HFFc6 (cell line): ENCODE data around the gene OR13C5. TPM values are rescaled to one million over a fixed set of nuclear protein-coding genes. Genes with fewer than 3 reads are reported as not detected.
"Not testable (repeated sequence)": the region's sequence is repeated elsewhere in the genome, so short reads cannot be mapped to it uniquely, and the experiment has no call there.

ENCODE experiments used
- DNase-seq: peaks from one replicate; pipeline ENCODE4 v3.0.0-alpha.2; 2018
- H3K27ac Mint-ChIP-seq: 2 replicates; pipeline ENCODE4 v1.8.0; 2020; ENCODE audit warnings: mild to moderate bottlenecking, mixed read lengths
- H3K27me3 Mint-ChIP-seq: 2 replicates; pipeline ENCODE4 v1.8.0; 2021; ENCODE audit warnings: mild to moderate bottlenecking, moderate library complexity, mixed read lengths; ENCODE audit not compliant: insufficient read depth
- H3K36me3 Mint-ChIP-seq: 2 replicates; pipeline ENCODE4 v1.8.0; 2021; ENCODE audit warnings: low read depth, mixed read lengths
- H3K4me1 Mint-ChIP-seq: 2 replicates; pipeline ENCODE4 v1.8.0; 2020; ENCODE audit warnings: low read depth, mixed read lengths
- H3K4me3 Mint-ChIP-seq: 2 replicates; pipeline ENCODE4 v1.8.0; 2020; ENCODE audit warnings: mild to moderate bottlenecking, moderate library complexity, mixed read lengths
- H3K9me3 Mint-ChIP-seq: 2 replicates; pipeline ENCODE4 v1.8.0; 2020; ENCODE audit warnings: mild to moderate bottlenecking, mixed read lengths
- total RNA-seq, 6 experiments: library from RNA; stranded (reverse); fragmentation: NEBNext Ultra II Directional; extraction: Animal tissue kit (Norgen Biotek cat#: 25700); gene quantifications; 2 replicates in 1 of 6; 3 replicates in 5 of 6; pipeline ENCODE4 v1.2.3, GENCODE V29; 2021
- TF ChIP-seq, protein P1 (sequence below): fragments of 200-600 bp; sonication (generic); IDR thresholded peaks from 2 replicates; pipeline ENCODE4 v1.5.0; 2021; ENCODE audit warnings: antibody characterized with exemption, mild to moderate bottlenecking

Gene OR13C5
- total RNA-seq, 6 experiments from 2014 or later: not detected

DNA sequence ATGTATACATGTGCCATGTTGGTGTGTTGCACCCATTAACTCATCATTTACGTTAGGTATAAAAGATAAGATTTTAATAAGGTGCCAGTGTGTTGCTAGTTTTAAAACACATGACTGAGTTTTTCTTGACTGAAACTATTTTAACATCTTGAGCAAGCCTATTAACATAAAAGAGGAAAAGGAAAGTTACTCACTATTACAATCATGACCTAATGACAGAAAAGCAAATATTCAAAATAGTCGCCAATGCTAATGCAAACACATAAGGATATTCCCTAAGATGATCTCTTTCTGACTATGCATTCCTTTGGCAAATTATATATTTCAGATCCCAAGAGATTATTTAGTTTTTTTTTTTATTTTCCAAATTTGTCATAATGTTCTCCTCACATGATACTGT is 12.0 kb upstream of the OR13C5 start:
- TF ChIP-seq, protein P1, sequence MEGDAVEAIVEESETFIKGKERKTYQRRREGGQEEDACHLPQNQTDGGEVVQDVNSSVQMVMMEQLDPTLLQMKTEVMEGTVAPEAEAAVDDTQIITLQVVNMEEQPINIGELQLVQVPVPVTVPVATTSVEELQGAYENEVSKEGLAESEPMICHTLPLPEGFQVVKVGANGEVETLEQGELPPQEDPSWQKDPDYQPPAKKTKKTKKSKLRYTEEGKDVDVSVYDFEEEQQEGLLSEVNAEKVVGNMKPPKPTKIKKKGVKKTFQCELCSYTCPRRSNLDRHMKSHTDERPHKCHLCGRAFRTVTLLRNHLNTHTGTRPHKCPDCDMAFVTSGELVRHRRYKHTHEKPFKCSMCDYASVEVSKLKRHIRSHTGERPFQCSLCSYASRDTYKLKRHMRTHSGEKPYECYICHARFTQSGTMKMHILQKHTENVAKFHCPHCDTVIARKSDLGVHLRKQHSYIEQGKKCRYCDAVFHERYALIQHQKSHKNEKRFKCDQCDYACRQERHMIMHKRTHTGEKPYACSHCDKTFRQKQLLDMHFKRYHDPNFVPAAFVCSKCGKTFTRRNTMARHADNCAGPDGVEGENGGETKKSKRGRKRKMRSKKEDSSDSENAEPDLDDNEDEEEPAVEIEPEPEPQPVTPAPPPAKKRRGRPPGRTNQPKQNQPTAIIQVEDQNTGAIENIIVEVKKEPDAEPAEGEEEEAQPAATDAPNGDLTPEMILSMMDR: no peak
- H3K4me1 Mint-ChIP-seq: no peaks in the 10 kb centered on the region
- H3K27me3 Mint-ChIP-seq: no peaks in the 10 kb centered on the region
- no peak overlapping the region for H3K4me3 Mint-ChIP-seq
- no peak for DNase-seq
- no peaks in the 10 kb centered on the region; the same call in 1 of the 2 replicates for H3K36me3 Mint-ChIP-seq
- no peak overlapping the region for H3K27ac Mint-ChIP-seq
- peaks cover 8% of the 10 kb centered on the region for H3K9me3 Mint-ChIP-seq

DNA sequence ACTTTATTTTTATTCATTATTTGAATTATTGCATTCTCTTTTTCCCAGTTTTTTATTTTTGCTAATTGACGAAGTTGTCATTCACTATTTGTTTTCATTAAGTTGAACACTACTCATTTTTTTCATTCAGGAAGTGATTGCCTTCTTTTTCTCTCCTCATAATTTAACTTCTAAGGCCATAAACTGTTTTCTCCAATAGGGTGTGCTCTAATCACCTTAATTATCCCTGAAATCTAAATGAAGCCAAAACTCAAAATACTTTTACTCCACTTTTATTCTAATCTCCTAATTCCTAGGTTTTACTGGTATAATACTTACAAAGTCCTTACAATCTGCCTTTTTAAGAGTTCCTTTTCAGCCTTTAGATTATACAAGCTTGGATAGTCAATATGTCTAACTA is 9.1 kb upstream of the OR13C5 start:
- H3K4me1 Mint-ChIP-seq: no peaks in the 10 kb centered on the region
- TF ChIP-seq, protein P1: peak; percentile 16; the same call in 1 of the 2 replicates
- H3K27ac Mint-ChIP-seq: no peak overlapping the region
- no peaks in the 10 kb centered on the region for H3K27me3 Mint-ChIP-seq
- H3K4me3 Mint-ChIP-seq: no peak overlapping the region
- H3K9me3 Mint-ChIP-seq: peaks cover 11% of the 10 kb centered on the region
- DNase-seq: no peak
- no peaks in the 10 kb centered on the region; the same call in 1 of the 2 replicates for H3K36me3 Mint-ChIP-seq

DNA sequence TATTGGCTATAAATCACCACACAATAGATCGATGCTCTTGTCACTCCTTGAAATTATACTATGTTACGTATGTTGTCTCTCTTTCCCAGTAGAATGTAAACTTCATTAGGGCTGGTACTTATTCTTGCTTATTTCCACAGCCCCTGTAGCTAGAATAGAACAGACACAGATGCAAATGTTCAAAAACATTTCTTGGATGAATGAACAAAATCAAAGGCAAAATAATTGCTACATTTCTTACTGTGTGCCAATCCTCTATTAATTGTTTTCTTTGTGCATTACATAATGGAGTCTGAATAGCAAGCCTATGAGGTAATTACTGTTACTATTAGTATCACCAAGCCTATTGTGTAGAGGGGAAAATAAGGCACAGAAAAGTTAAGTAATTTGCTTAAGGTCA is 6.9 kb upstream of the OR13C5 start:
- Mint-ChIP-seq H3K27ac (no peak overlapping the region), H3K27me3 (no peaks in the 10 kb centered on the region), H3K4me3 (no peak overlapping the region), H3K36me3 (no peaks in the 10 kb centered on the region), H3K9me3 (peaks cover 15% of the 10 kb centered on the region; the same call in 1 of the 2 replicates), H3K4me1 (no peaks in the 10 kb centered on the region)
- no peak for DNase-seq
- TF ChIP-seq, protein P1: no peak

DNA sequence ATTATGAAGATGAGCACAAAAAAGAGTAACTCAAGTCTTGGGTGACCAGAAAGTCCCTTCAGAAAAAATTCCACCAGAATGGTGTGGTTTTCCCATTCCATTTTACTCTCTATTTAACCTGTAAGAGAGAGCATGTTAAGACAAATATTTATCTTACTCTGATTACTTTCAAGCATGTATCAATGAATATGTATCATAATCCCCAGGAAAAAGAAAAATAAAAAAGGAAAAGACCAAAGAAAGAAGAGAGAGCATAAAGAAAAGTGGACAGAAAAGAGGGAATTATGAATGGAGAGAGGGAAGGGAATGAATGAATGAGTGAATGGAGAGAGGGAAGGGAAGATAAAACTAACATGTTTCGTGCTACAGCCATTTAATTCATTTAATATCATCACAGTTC is 6.3 kb upstream of the OR13C5 start, which contains the start of gene OR13C2:
TSS of gene OR13C2 (minus strand) at position 101 of the 400 bp plus-strand sequence. CDS start at position 101, 0 bp downstream.
- not testable (repeated sequence) for H3K27ac Mint-ChIP-seq, H3K4me1 Mint-ChIP-seq, H3K4me3 Mint-ChIP-seq

DNA sequence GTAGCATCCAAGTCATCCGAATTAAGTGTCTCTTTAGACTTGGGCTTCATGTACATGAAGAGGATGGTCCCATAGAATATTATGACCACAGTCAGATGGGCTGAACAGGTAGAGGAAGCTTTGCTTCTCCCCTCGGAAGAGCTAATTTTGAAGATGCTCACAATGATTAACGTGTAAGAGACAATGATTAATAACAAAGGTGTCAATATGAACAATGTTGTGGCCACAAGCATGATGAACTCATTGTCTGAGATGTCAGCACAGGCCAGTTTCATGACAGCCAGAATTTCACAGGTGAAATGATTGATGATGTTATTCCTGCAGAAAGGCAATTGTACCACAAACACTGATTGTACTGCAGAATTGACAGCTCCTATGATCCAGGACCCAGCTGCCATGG is 5.6 kb upstream of the OR13C5 start:
- TF ChIP-seq, protein P1: no peak

More for the DNA sequence above, 6.3 kb upstream of the OR13C5 start, which contains the start of gene OR13C2:
- not testable (repeated sequence) for H3K27me3 Mint-ChIP-seq, DNase-seq, H3K36me3 Mint-ChIP-seq
- H3K9me3 Mint-ChIP-seq: peaks cover 15% of the 10 kb centered on the region; the same call in 1 of the 2 replicates

DNA sequence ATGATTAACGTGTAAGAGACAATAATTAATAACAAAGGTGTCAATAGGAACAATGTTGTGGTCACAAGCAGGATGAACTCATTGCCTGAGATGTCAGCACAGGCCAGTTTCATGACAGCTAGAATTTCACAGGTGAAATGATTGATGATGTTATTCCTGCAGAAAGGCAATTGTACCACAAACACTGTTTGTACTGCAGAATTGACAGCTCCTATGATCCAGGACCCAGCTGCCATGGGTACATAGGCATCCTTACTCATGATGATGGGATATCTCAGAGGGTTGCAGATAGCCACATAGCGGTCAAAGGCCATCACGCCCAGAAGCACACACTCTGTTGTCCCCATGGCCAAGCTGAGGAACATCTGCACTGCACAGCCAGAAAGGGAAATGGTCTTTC is 464 bp downstream of the OR13C5 start:
- H3K9me3 Mint-ChIP-seq: peaks cover 13% of the 10 kb centered on the region; the same call in 1 of the 2 replicates
- not testable (repeated sequence) for H3K4me3 Mint-ChIP-seq, H3K36me3 Mint-ChIP-seq, H3K27ac Mint-ChIP-seq, H3K4me1 Mint-ChIP-seq, H3K27me3 Mint-ChIP-seq, DNase-seq

More for the DNA sequence above, 5.6 kb upstream of the OR13C5 start:
- DNase-seq: no peak
- no peak overlapping the region for H3K4me3 Mint-ChIP-seq
- no peaks in the 10 kb centered on the region for H3K4me1 Mint-ChIP-seq
- H3K27ac Mint-ChIP-seq: no peak overlapping the region
- H3K27me3 Mint-ChIP-seq: no peaks in the 10 kb centered on the region
- H3K36me3 Mint-ChIP-seq: no peaks in the 10 kb centered on the region
- H3K9me3 Mint-ChIP-seq: peaks cover 15% of the 10 kb centered on the region; the same call in 1 of the 2 replicates

DNA sequence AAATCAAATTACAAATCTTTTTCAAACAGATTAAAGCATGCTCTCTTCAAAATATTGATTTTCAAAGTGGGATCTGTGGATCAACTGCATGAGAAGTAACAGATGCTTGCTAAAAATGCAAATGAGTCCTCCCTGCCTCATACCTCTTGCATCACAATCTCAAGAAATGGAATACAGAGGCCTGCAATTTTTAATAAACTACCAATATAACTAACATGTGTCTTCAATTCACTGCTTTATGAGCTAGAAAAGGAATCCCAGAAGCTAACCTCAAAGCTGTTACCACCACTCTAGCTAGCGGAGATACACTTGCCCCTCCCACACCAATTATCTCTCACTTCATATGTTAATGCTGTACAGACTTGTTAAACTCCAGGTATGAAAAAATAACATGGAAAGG is 9.6 kb downstream of the OR13C5 start:
- H3K27ac Mint-ChIP-seq: no peak overlapping the region
- peaks cover 2% of the 10 kb centered on the region; the same call in 1 of the 2 replicates for H3K27me3 Mint-ChIP-seq
- DNase-seq: no peak
- TF ChIP-seq, protein P1: no peak
- H3K4me3 Mint-ChIP-seq: no peak overlapping the region
- peaks cover 32% of the 10 kb centered on the region for H3K9me3 Mint-ChIP-seq
- no peaks in the 10 kb centered on the region; the same call in 1 of the 2 replicates for H3K36me3 Mint-ChIP-seq
- no peaks in the 10 kb centered on the region for H3K4me1 Mint-ChIP-seq
